ENCODE data around the gene FUZ.
A peak's percentile ranks its signal among the peaks of the same experiment; 100 is the strongest.

DNA sequence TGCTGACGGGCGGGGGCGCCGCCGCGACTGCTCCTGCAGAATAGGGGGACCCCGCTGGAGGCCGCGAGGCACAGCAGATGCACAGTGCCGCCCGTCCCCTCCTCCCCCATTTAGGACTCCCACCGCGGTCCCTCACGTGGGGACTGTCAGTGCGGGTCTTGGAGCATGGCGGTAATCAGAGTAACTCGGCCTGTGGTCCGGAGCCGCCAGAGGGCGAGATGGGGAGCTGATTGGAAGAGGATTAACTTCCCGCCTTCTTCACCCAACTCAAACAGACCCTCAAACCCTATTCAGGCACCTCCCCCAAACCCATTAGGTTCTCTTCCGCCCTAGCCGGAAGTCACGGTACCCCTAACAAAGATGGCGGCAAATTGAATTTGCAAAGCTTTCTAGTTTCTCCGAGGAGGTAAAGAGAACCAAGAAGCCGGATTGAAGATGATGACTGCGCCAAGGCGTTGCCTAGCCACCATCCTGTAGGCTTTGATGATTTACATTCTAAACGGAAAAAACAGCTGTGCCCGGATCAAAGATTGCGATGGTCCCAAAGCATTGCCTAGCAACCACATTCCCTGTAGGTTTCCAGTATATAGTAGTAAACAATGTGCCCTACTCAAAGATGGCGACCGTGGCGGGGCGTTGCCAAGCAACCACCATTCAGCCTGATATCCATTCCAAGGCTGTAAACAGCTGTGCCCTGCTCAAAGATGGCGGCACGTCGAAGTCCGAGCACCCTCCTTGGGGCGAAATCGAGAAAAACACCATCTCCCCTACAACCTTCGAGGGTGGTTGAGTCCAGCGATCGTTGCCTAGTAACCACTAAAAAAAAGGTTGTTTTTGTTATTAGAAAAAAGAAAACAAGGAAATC lies at the start of gene FUZ:
- TF ChIP-seq, protein P1, sequence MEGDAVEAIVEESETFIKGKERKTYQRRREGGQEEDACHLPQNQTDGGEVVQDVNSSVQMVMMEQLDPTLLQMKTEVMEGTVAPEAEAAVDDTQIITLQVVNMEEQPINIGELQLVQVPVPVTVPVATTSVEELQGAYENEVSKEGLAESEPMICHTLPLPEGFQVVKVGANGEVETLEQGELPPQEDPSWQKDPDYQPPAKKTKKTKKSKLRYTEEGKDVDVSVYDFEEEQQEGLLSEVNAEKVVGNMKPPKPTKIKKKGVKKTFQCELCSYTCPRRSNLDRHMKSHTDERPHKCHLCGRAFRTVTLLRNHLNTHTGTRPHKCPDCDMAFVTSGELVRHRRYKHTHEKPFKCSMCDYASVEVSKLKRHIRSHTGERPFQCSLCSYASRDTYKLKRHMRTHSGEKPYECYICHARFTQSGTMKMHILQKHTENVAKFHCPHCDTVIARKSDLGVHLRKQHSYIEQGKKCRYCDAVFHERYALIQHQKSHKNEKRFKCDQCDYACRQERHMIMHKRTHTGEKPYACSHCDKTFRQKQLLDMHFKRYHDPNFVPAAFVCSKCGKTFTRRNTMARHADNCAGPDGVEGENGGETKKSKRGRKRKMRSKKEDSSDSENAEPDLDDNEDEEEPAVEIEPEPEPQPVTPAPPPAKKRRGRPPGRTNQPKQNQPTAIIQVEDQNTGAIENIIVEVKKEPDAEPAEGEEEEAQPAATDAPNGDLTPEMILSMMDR (IDR thresholded peaks at IDR 0.05; ENCODE audit: poor library complexity), result peak; percentile 37
- TF ChIP-seq EZH2phosphoT487 (IDR thresholded peaks at IDR 0.05; ENCODE audit: low read depth, severe bottlenecking, unreplicated experiment), result no peak
